Posterior cingulate gyrus (tissue), 11 donors: ENCODE measurements around the gene DPH2.

Experiments used
- DNase-seq, 10 donors: peaks; one replicate each; pipeline versions ENCODE4 v3.0.0 to v3.0.0-alpha.2; 2020 to 2021; ENCODE audit warnings: mixed read lengths in 3 of 10
- intact Hi-C: fragments of 100-400 bp; cut with DNase I; formaldehyde crosslinking; loops from one replicate; pipeline ENCODE4 v1.15.1; 2023

The DPH2 gene

DNA sequence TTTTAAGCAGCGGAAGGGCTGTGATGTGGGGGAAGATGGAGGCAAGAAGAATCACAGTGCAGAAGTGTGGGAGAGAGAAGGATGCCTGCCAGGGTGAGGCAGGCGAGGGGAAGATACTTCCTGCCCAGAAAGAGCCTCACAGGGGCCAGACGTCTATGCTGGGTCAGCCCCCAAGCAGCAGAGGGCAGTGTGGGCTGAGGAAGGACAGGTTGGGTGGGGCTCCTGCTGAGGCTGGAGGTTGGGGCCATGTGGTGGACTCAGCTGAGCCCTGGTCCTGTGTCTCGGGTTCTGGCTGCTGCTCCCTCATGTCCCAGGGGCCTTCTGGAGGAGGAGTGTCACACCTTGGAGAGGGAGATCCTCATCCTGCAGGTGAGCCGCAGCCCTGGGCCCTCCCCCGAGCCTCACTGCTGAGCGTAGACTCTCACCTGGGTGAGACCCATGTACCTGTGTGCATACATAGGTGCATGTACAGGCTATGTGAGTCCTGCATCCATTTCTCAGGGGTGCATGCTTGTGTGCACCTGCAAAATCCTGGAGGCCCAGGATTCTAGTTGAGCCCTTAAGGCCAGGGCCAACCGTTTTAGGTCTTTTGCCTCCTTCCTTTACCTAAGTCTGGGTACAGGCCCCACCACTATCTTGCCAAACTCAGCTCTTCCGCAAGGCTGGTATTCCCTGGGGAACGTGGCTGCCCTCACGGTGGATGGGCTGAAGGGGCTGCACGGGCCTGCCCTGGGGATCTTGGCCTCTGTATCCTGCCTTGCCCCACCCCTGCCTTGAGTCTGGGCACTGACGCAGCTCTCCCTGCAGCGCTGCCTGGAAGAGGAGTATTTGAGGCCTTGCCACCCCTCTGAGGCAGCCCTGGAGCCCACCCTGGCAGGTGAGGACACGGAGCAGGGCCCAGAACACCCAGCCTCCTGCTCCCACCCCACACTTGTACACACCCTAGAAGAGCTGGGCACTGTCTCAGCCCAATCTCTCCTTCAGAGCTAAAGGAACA lies 25.3 kb downstream of the DPH2 start:
- DNase-seq: no peak
- intact Hi-C loops: no loop called here

DNA sequence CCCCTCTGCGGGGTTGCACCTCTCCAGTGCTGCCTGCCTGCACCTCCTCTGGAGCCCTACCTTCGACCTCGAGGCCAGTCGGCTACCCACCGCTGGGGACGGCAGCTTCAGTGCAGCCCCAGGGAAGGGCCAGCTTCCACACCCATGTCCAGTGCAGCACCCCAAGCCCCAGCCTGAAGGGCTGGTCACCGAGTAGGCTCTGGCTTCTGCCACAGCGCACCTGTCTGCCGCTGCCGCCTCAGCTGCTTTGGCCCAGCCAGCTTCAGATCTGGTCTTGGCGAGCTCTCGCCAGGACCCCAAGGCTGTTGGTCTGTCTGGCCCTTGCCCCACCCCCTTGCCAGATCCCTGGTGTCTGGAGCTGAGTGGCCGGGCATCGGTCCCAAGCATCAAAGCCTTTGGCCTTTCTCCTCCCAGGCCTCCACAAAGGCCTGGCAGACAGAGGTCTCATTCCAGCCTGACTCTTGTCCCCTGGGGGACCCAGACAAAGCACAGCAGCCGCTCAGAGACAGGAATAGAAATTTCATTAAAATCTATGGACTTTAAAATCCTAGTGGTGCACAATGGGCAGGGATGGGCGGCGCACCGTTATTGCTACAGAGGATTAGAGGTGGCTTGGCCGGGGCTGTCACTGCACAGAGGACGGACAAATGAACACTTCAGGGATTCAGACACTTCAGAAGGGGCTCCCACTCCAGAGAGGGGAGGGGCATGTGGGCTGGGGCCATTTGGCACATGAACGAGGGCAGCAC lies 26.3 kb downstream of the DPH2 start:
- intact Hi-C loops: no loop called here

DNA sequence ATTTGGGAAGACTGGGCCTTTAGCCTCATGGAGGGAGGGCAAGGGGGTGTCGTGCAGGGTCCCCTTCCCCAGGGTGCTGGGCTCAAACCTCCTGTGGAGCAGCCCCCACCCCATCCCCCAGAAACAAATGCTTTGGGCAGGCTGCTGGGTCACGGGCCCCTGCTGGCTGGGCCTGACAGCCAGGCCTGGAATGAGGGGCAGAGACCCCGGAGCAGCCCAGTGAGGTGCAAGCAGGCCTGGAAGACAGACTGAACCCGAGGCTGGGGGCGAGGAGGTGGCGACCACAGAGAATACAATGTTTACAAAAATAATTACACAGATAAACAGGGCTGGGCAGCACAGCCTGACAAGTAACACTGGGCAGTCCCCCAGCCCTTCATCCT lies 26.9 kb downstream of the DPH2 start:
- no peak for DNase-seq
- intact Hi-C loops: no loop called here

More for the DNA sequence above, 26.3 kb downstream of the DPH2 start:
- DNase-seq: no peak

DNA sequence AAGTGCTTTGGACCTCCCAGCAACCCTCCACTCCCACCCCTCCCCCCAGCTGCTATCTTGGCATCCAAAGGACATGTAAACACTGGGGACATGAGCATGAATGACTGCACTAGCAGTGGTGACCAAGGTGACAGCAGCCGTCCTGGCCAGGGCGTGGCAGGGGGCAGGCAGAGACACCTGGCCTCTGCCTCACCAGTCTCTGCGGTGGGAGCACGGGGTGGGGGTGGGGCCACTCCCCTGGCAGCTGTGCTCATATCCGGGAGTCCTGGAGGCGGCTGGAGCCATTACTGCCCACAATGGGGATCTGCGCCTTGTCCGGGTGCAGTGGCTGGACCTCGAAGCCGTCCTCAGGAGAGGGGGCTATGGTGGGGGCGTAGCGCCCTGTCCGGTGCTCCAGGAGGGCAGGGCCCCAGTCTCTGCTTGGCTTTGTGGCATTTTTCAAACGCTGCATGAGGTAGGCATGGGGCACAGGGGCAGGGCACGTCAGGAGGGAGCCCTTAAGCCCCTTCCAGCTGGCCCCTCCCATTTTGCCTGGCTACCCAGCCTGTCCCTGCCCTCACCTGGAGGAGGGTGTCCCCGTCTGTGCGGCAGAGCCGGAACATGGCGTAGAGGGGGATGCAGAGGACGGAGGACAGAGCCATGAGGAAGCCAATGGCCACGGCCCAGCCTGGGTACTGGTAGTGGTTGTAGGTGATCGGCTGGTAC lies 27.6 kb downstream of the DPH2 start:
- DNase-seq: no peak
- intact Hi-C loops: no loop called here

DNA sequence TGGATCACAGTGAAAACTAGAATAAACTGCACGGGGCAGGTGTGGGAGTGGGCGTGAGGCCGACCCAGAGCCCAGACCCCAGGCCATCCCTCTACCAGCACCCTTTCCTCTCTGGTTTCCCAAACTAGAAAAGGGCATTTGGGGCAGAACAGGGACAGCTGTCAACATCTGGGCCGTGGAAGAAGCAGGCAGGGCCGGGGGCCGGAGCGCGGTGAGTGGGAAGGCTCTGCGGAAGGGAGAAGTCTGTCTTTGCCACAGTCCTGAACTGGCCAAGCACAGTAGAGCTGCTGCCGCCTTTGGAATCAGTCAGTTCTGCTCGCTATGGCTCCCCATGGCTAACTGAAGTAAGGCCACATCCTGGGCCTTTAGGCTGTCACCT lies 28.2 kb downstream of the DPH2 start:
- no peak for DNase-seq
- intact Hi-C loops: no loop called here

GRCh38 chr1:43999455-43999854 lies 29.6 kb downstream of the DPH2 start:
- DNase-seq: no peak
- intact Hi-C loops: no loop called here

DNA sequence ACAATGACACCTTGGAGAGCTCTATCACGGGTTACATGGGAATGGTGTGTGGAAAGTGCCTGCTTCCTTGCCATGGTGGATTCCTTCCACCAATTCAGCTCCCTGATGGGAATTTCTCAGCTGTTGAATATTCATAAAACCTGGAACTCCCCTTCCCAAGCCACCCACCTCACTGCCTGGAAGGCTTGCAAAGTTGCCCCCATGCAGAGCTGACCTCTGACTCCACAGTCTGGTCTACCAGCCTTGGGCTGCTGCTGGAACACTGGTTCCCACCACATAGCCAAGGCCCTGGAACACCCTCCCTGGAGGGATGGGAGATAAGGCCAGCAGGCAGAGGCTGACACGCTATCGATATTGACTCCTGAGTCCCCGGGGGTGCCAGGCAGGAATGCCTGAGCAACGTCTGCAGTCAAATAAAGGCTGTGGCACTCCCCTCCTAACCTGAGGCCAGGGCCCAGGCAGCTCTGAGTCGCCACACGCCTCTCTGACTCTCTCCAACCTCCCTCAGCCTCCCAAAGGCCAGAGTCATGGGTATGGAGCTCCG lies 30.4 kb downstream of the DPH2 start:
- intact Hi-C loops: loop anchor here (10.0 kb wide), 1 partner anchor 215 kb away; the partner anchor contains the start of gene DMAP1
- no peak for DNase-seq

DNA sequence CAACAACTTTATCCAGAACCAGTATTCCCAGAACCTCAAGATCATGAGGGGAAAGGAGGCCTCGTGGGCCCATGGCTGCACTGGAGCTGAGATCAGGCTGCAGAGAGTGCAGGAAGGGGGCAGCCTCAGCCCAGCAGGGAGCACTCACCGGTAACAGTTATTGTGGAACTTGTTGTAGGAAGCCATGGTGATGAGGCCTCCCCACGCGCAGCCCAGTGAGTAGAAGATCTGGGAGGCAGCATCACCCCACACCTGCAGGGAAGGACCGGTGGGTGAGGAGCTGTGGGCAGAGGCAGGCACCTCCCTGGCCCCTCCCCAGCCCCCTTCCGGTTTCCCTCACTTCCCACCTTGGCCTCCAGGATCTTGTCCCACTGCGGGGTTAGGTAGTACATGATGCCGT lies 32.4 kb downstream of the DPH2 start:
- no peak for DNase-seq
- intact Hi-C loops: loop anchor here (10.0 kb wide), 1 partner anchor 213 kb away; the partner anchor contains the start of gene DMAP1

DNA sequence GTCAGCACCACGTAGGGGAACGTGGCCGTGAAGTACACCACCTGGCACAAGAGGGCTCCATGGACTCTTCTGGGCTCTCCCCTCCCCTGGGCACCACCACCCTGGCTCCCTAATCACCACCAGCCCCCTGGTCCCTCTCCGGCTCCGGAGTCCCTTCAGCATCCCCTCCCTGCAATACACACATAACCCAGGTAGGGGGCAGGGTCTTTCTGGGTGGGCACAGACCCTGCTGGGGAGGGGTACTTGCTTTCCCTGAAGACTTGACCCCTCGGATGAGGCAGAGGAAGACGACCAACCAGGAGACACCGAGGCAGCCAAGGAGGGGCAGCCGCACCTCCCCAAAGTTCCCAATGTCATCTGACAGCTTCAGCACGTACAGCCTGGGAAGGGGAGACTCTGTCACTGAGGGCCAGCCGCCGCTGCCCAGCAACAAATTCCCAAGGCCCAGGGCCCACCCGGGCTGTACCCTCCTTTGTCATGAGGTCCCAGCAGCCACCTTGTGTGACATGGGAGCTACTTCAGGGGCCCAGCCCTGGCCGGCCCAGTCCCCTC lies 32.9 kb downstream of the DPH2 start:
- intact Hi-C loops: loop anchor here (10.0 kb wide), 1 partner anchor 212 kb away; the partner anchor contains the start of gene DMAP1
- DNase-seq: no peak

- intact Hi-C loops: loop anchor here (10.0 kb wide), 1 partner anchor 207 kb away; the partner anchor contains the start of gene DMAP1
- no peak for DNase-seq
These were observed 38.4 kb downstream of the DPH2 start for GRCh38 chr1:44008259-44008658.

DNA sequence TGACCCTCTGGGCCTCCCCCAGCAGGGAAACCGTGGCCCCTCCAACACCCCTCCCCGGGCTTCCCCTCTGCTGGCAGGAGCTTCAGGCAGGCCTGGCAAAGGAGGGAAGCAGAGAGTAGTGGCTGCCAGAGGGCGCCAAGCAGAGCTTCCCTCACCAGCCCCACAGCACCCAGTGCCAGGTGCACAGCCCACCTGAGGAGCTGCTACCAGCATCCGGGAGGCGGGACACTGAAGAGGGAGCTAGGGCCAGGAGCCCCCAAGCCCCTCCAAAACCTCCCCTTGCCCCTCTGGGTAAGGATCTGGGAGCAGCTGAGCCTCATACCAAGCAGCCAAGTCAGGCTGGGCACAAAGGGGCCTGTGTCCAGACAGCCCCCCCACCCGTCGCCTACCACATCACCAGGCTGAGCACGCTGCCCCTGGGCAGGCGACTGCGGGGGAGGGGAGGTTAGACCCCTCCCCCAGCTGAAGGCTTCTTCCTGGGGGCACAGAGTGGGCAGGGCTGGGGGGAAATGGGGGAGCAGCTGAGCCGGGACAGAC lies 41.2 kb downstream of the DPH2 start:
- intact Hi-C loops: no loop called here
- peak; percentile 67 to 97 (median 80) for DNase-seq

DNA sequence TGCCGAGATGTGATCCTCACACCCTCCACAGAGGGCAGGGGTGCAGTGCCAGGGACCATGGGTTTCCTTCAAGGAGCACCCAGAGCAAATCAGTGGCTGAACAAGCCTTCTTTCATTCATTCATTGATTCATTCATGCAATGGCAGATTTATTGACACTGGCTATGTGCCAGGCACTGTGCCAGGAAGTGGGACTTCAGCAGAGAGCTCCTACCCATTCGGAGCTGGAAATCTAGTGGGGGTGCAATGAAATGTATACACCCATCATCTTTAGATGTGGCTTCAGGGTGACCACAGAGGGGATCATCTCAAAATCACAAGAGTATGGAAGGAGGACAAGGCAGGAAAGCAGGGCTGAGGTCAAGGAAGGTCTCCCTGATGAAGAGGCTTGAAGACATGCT lies 42.6 kb downstream of the DPH2 start:
- DNase-seq: no peak
- intact Hi-C loops: no loop called here

- intact Hi-C loops: no loop called here
- peak in 1 of 10 donors; percentile 46 for DNase-seq
These were observed 43.3 kb downstream of the DPH2 start for GRCh38 chr1:44012941-44013609.

DNA sequence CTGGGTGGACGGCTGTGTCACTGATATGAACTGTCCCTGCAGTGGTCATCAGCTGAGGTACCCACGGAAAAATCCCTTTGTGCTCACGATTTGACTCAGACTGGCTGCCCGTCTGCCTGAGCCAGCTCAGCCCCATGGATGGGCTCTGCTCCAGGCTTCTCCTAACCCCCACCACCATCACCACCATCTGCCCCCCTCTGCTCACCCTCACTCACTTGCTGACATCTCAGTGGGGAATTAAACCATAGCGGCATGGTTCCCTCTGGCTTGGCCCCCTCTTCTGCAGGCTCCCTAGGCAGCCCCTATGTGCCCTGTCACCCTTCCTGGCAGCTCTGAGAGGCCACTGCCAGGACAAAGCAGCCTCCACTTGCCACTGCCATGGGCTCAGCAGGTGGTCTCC lies 44.1 kb downstream of the DPH2 start:
- DNase-seq: no peak
- intact Hi-C loops: no loop called here

- intact Hi-C loops: no loop called here
- DNase-seq: no peak
These were observed 44.7 kb downstream of the DPH2 start for GRCh38 chr1:44014365-44015104.

DNA sequence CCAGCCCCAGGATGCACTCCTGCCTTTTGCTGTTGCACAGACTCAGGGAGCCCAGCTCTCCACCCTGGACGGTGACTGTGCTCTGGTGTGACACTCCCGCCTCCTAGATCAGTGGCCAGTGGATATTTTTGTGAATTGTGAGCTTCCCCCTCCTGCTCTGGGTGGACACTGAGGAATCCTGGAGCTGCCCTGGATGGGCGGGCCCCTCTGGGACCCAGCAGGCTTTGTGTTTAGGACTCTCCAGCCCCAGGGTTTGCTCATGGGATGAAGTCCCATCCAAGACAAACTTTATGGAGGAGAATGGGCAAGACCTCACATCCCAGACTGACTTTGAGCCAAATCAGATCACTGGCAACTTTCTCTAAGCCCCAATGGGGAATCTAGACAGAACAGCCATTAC lies 45.4 kb downstream of the DPH2 start:
- intact Hi-C loops: no loop called here
- DNase-seq: no peak

GRCh38 chr1:44016041-44016889 lies 46.5 kb downstream of the DPH2 start:
- peak in 1 of 10 donors; percentile 58 for DNase-seq
- intact Hi-C loops: no loop called here
